GM12891 (cell line): ENCODE results near the gene CACTIN.
A peak's percentile ranks its signal among the peaks of the same experiment; 100 is the strongest.

ENCODE experiments used
- DNase-seq: peaks from one replicate; pipeline ENCODE4 v3.0.0; 2011; ENCODE audit warnings: low spot score; ENCODE audit not compliant: insufficient read length
- FAIRE-seq: peaks from 2 replicates; lab custom pipeline; 2011; peaks lifted over from hg19 to GRCh38; lab: Jason Lieb, UNC
- PAX5 ChIP-seq: IDR thresholded peaks from 2 replicates; pipeline ENCODE4 v1.6.1; 2011; ENCODE audit warnings: low read length, moderate library complexity, mild to moderate bottlenecking; ENCODE audit not compliant: insufficient read depth, severe bottlenecking
- POLR2A ChIP-seq: IDR thresholded peaks from 2 replicates; pipeline ENCODE4 v1.6.1; 2011; ENCODE audit warnings: low read depth, low read length, control low read depth
- POLR2AphosphoS5 ChIP-seq: IDR thresholded peaks from 2 replicates; pipeline ENCODE4 v1.6.1; 2011; ENCODE audit warnings: low read depth, low read length, control low read depth
- POU2F2 ChIP-seq: IDR thresholded peaks from 2 replicates; pipeline ENCODE4 v1.6.1; 2011; ENCODE audit warnings: low read depth, mild to moderate bottlenecking, control low read depth, low read length, moderate library complexity
- SPI1 ChIP-seq: IDR thresholded peaks from 2 replicates; pipeline ENCODE4 v1.6.1; 2011; ENCODE audit warnings: low read depth, low read length, control low read depth
- TAF1 ChIP-seq: IDR thresholded peaks from 2 replicates; pipeline ENCODE4 v1.6.1; 2011; ENCODE audit warnings: low read depth, low read length, control low read depth

CACTIN gene

DNA sequence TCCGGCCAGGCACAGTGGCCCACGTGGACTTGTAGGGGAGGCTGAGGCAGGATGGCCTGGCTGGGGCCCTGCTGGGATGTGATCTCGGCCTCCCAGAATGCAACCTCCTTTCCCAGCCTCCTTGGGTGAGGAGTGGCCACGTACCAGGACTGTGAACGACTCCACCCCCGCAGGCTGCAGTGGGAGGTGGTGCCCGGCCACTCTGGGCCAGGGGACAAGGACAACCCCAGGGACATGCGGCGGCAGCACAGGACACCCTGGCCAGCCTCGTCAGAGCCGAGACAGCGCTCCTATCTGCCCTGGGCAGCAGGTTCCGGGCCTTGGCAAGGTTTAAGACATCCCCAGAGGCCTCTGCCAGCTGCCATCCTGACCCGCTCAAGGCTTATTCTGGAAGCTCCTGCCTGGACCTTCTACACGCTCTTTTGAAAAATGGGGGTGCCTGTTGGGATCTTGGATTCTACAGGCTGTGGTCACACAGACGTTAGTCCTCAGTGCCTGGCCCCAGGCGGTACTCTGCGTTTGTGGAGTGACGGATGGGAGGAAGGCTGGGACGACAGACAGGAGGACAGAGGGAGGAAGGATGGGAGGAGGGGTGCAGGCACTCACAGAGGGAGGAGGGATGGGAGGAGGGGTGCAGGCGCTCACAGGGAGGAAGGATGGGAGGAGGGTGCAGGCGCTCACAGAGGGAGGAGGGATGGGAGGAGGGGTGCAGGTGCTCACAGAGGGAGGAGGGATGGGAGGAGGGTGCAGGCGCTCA is 19.9 kb upstream of the CACTIN start:
- DNase-seq (no peak), FAIRE-seq (no peak)
- TF ChIP-seq SPI1 (no peak), POLR2A (no peak), PAX5 (no peak), POLR2AphosphoS5 (no peak), TAF1 (no peak)

DNA sequence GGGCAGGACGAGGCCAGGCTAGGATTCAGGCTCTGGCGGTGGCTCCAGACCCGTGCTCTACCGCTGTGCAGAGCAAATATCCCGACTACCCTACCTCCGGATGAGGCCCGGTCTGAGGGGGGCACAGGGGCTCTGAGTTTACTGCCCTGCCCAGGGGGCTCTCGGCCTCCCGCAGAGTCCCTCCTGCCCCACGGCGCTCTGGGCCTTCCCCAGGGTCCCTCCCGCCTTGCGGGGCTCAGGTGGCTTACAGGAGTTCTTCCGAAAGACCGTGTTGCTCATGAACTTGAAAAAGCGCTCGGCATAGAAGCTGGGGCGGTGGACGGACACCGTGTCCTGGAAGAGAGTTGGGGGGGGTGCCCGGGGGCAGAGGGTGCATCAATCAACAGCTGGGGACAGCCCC is 19.1 kb upstream of the CACTIN start:
- FAIRE-seq: no peak
- no peak for TF ChIP-seq TAF1
- TF ChIP-seq POLR2A: no peak
- no peak for TF ChIP-seq POU2F2
- no peak for TF ChIP-seq PAX5
- no peak for TF ChIP-seq POLR2AphosphoS5
- TF ChIP-seq SPI1: no peak
- no peak for DNase-seq

DNA sequence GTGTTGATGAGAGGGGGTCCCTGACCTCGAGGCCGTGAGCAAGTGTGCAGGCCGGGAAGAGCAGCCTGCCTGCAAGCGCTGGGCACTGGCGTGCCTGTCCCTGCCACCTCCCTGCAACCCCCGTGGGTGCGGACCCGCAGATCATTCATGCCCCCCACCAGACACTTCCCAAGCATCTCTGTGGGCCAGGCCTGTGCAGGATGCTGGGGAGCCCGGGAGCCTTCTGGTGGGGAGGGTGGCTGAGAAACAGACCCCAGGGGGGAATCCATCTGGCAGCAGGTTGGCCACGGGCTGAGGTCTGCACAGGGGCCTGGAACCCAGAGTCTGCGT is 18.4 kb upstream of the CACTIN start:
- DNase-seq (no peak), FAIRE-seq (no peak)
- TF ChIP-seq SPI1 (no peak), POLR2A (no peak), POLR2AphosphoS5 (no peak), POU2F2 (no peak), PAX5 (no peak), TAF1 (no peak)

DNA sequence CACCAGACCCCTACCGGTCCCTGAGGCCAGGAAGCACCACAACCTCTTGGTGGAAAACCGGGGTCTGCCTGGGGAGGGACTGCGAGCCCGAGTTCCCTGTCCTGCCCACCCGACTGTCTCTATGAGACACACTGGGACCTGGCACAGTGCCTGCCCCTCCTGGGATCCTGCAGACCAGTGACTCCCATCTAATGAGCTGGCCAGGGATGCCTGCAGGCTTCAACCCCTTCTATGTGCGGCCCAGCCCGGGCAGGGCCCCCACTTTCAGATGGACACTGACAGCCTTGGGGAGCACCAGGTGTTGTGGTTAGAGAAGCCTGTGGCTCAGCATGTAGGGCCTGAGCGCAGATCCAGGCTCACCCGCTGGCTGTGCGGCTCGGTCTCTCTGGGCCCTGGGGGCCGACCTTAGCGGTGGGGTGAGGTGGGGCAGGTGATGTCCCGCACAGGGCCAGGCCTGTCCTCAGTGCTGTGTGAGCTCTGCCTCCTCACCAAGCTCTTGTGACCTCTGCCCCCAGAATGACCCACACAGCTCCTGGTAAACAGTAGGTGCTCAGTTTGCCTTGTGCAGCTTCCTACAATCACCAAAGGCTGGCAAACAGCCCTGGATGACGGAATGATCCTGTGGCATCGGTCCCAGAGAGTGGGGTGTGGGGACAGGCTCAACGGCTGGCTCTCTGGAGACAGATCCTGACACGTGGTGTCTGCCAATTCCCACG is 17.9 kb upstream of the CACTIN start:
- FAIRE-seq (no peak), DNase-seq (no peak)
- TF ChIP-seq POLR2A (no peak), TAF1 (no peak), POLR2AphosphoS5 (no peak), POU2F2 (no peak), SPI1 (no peak), PAX5 (no peak)

DNA sequence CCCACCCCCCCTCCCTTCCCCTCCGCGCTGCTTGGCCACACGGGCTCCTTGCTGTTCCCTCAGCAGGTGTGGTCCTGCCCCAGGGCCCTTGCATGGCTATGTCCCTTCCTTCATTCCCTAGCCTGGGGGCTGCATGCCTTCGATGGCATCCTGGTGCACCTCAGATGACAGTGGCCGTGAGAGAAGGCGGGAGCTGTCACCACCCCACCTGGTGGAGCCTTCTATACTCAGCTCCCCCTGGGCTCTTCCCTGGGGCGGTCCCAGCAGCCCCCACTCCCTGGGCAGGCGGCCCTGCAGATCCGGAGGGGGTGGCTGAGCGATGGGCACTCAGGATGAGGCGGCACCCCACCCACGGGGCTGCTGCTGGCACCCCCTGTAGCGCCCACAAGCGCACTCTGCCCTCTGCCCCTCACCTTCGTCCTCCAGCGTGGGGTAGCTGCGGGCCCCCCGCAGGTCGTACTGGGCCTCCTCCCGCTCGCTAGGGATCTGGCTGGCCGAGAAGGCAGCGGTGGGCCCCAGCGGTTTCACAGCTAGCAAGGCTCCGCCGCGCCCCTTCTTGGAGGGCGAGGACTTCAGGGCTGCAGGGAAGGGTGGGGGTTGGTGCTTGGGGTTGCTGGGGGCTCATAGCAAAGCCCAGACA is 17.2 kb upstream of the CACTIN start:
- FAIRE-seq: no peak
- TF ChIP-seq POU2F2 (no peak), POLR2AphosphoS5 (no peak), POLR2A (no peak), SPI1 (no peak), PAX5 (no peak), TAF1 (no peak)
- no peak for DNase-seq

DNA sequence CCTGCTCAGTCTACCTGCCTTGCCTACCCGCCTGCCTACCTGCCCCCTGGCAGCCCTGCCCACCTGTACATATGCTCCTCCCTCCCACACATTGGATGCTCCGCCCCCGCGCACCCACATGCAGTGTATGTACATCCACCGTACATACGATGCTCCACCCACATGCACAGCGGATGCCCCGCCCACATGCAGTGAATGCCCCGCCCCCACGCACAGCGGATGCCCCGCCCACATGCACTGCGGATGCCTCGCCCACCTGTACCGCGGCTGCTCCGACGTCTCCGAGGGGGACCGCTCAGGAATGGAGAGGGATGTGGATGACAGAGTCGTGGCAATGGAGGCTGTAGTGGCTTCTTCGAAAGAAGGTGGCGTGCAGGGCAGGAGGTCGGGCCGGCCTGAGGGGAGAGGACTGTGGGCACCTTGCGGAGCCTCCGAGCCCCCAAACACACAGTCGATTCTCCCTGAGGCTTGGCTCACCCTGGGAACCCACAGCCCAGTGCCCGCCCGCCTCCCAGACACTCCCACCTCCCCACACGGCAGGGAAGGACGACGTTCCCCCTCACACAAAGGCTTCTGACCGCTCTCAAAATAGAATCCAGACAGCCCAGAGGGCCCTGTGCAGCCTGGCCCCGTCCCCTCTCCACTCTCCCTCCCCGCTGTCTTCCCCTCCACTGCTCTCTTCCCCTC is 16.5 kb upstream of the CACTIN start:
- DNase-seq: no peak

DNA sequence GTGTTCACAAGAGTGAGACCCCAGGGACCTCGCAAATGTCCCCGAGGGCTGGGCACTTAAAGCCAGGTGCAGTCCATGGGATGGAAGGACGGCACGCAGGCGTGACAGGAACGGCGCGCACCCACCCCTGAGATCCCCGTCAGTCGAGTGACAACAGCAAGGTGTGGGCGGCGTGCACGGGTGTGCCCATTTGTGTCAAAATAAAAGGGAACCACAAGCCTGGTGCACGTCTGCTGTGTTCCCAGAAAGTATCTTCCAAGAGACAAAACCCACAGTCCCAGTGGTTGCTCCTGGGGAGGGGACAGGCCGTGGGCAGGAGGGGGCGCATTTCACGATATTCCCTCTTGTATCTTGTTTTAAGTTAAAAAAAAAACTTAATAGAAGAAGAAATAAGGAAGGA is 15.7 kb upstream of the CACTIN start:
- no peak for DNase-seq
- TF ChIP-seq POLR2AphosphoS5: no peak
- FAIRE-seq: no peak

More for the DNA sequence above, 16.5 kb upstream of the CACTIN start:
- TF ChIP-seq SPI1 (no peak), POLR2AphosphoS5 (no peak), PAX5 (no peak), TAF1 (no peak), POLR2A (no peak), POU2F2 (no peak)
- peak; percentile 84 for FAIRE-seq

DNA sequence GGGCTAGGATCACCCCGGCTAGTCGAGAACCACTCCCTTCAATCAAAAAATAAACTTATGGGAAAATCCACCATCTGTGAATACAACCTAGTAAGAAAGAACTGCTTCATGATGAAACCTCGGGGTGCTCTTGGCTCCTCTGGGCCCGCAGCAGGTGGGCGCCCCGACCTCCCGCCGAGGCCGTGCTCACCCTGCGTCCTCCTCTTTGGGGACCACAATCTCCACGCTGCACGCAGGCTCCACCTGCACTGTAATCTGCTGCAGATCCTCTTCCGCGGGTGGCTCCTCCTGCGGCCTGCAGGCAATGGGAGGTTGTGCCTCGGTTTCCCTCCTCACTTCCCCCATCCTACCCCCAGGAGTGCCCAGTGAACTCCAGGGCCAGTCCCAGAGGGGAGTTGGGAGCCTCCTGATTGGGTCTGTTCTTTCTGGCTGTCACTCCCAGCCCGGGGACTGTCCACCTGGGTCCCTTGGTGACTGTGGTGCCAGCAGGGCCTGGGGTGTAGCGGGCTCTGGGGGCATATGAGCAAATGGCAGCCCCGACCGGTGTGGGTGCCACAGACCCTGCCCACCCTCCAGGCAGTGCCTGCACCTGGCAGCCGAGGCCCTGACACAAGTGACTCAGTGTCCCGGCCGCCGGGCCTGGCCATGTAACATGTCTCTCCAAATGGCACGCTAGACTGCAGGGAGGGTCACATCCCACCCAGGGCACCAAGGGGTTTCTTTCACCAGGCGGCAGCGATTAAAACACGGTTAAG is 15.1 kb upstream of the CACTIN start:
- TF ChIP-seq PAX5 (no peak), POU2F2 (no peak), SPI1 (no peak), POLR2A (no peak), POLR2AphosphoS5 (no peak), TAF1 (no peak)
- DNase-seq: no peak
- no peak for FAIRE-seq
